ENCODE measurements around the gene MPPED2. TPM values are rescaled to one million over a fixed set of nuclear protein-coding genes. Genes with fewer than 3 reads are reported as not detected.

MPPED2 gene
- polyA plus RNA-seq, 3 donors = 0.29 to 0.59 (median 0.52) TPM

- no peaks in the 10 kb centered on the region for H3K79me2 ChIP-seq (ENCODE audit: insufficient read depth, low read length)
- H3K4me3 ChIP-seq (replicated peaks in 1 of 3; ENCODE audit: low read depth in 2 of 3, low read length in 3 of 3) = no peak overlapping the region
- H3K27me3 ChIP-seq (ENCODE audit: control insufficient read depth in 2 of 2, insufficient read depth in 2 of 2, low read length in 2 of 2) = no peaks in the 10 kb centered on the region
- no peaks in the 10 kb centered on the region for H3K9me3 ChIP-seq (replicated peaks in 1 of 2; ENCODE audit: control insufficient read depth in 1 of 2, insufficient read depth in 1 of 2, low read length in 2 of 2)
- H3K4me1 Mint-ChIP-seq = peaks cover 3% of the 10 kb centered on the region
- H3K4me2 ChIP-seq (replicated peaks; ENCODE audit: extremely low read depth, low read length, poor library complexity, severe bottlenecking) = no peak overlapping the region
- peaks cover 0 to 6% (median 0%) of the 10 kb centered on the region in 3 donors for H3K27me3 Mint-ChIP-seq (ENCODE audit: low read depth in 3 of 3)
- DNase-seq = no peak
- H3K9me3 Mint-ChIP-seq = peaks cover 0 to 2% (median 0%) of the 10 kb centered on the region in 7 donors
- no peak overlapping the region for H3K27ac ChIP-seq (ENCODE audit: low read depth in 1 of 2, low read length in 2 of 2)
- no peak overlapping the region for H3K27ac Mint-ChIP-seq
- H3K36me3 ChIP-seq (replicated peaks in 1 of 2; ENCODE audit: control insufficient read depth in 1 of 2, insufficient read depth in 2 of 2, low read length in 2 of 2) = no peaks in the 10 kb centered on the region
- H3K36me3 Mint-ChIP-seq = no peaks in the 10 kb centered on the region
- H3K9ac ChIP-seq (ENCODE audit: insufficient read depth, low read length, poor library complexity, severe bottlenecking) = no peak overlapping the region
- H3K4me1 ChIP-seq (ENCODE audit: control insufficient read depth in 1 of 2, insufficient read depth in 2 of 2, low read length in 2 of 2) = no peaks in the 10 kb centered on the region
- no peak overlapping the region for H2AFZ ChIP-seq (ENCODE audit: insufficient read depth, low read depth, low read length, poor library complexity, severe bottlenecking)
- intact Hi-C loops (cut with micrococcal nuclease) = no loop called here
- WGBS (ENCODE audit: insufficient coverage) = no CpG with 5 or more reads among the region's 1 CpG
- no peaks in the 10 kb centered on the region for H4K20me1 ChIP-seq (ENCODE audit: insufficient read depth, low read length)
- no peak overlapping the region for H3K4me3 Mint-ChIP-seq
- TF ChIP-seq, protein P1, sequence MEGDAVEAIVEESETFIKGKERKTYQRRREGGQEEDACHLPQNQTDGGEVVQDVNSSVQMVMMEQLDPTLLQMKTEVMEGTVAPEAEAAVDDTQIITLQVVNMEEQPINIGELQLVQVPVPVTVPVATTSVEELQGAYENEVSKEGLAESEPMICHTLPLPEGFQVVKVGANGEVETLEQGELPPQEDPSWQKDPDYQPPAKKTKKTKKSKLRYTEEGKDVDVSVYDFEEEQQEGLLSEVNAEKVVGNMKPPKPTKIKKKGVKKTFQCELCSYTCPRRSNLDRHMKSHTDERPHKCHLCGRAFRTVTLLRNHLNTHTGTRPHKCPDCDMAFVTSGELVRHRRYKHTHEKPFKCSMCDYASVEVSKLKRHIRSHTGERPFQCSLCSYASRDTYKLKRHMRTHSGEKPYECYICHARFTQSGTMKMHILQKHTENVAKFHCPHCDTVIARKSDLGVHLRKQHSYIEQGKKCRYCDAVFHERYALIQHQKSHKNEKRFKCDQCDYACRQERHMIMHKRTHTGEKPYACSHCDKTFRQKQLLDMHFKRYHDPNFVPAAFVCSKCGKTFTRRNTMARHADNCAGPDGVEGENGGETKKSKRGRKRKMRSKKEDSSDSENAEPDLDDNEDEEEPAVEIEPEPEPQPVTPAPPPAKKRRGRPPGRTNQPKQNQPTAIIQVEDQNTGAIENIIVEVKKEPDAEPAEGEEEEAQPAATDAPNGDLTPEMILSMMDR (IDR thresholded peaks at IDR 0.05) = no peak
These were observed 154.0 kb downstream of the MPPED2 start for GRCh38 chr11:30432178-30432577.

GRCh38 chr11:30431127-30431814 is 154.9 kb downstream of the MPPED2 start:
- Histone ChIP-seq H3K4me2 (replicated peaks; ENCODE audit: extremely low read depth, low read length, poor library complexity, severe bottlenecking) (no peak overlapping the region), H3K79me2 (ENCODE audit: insufficient read depth, low read length) (no peaks in the 10 kb centered on the region), H3K27me3 (ENCODE audit: control insufficient read depth in 2 of 2, insufficient read depth in 2 of 2, low read length in 2 of 2) (no peaks in the 10 kb centered on the region), H3K4me3 (replicated peaks in 1 of 3; ENCODE audit: low read depth in 2 of 3, low read length in 3 of 3) (no peak overlapping the region), H3K36me3 (replicated peaks in 1 of 2; ENCODE audit: control insufficient read depth in 1 of 2, insufficient read depth in 2 of 2, low read length in 2 of 2) (no peaks in the 10 kb centered on the region), H3K9me3 (replicated peaks in 1 of 2; ENCODE audit: control insufficient read depth in 1 of 2, insufficient read depth in 1 of 2, low read length in 2 of 2) (no peaks in the 10 kb centered on the region), H3K27ac (ENCODE audit: low read depth in 1 of 2, low read length in 2 of 2) (no peak overlapping the region), H2AFZ (ENCODE audit: insufficient read depth, low read depth, low read length, poor library complexity, severe bottlenecking) (no peak overlapping the region), H3K9ac (ENCODE audit: insufficient read depth, low read length, poor library complexity, severe bottlenecking) (no peak overlapping the region), H4K20me1 (ENCODE audit: insufficient read depth, low read length) (no peaks in the 10 kb centered on the region), H3K4me1 (ENCODE audit: control insufficient read depth in 1 of 2, insufficient read depth in 2 of 2, low read length in 2 of 2) (no peaks in the 10 kb centered on the region)
- H3K27me3 Mint-ChIP-seq (ENCODE audit: low read depth in 3 of 3) = peaks cover 0 to 8% (median 0%) of the 10 kb centered on the region in 3 donors
- 90% methylated on average over 2 of the region's 4 CpGs for WGBS (ENCODE audit: insufficient coverage)
- no peak overlapping the region for H3K4me3 Mint-ChIP-seq
- intact Hi-C loops (cut with micrococcal nuclease) = no loop called here
- H3K9me3 Mint-ChIP-seq = peaks cover 0 to 2% (median 0%) of the 10 kb centered on the region in 7 donors
- H3K36me3 Mint-ChIP-seq = no peaks in the 10 kb centered on the region
- no peak overlapping the region for H3K27ac Mint-ChIP-seq
- DNase-seq = no peak
- TF ChIP-seq, protein P1 (IDR thresholded peaks at IDR 0.05) = no peak
- peaks cover 3% of the 10 kb centered on the region for H3K4me1 Mint-ChIP-seq

All from CD14-positive monocyte (primary cell).